GM23338 (cell line): Measurements from ENCODE around the gene WDSUB1. TPM values are rescaled to one million over a fixed set of nuclear protein-coding genes. Genes with fewer than 3 reads are reported as not detected.

Source experiments
- ATAC-seq: fragments of 200-7000 bp; cut with Tn5 transposase; 3 replicates; pipeline ENCODE4 v1.9.1; 2020
- DNase-seq: peaks from one replicate; pipeline ENCODE4 v3.0.0-alpha.2; 2015; ENCODE audit warnings: low spot score
- H2AFZ ChIP-seq: fragments of 200-600 bp; sonication (generic); 2 replicates; pipeline ENCODE4 v1.8.0; 2016; ENCODE audit warnings: antibody characterized with exemption, mild to moderate bottlenecking, moderate library complexity
- H3F3A ChIP-seq: fragments of 200-600 bp; sonication (generic); replicated peaks from 2 replicates; pipeline ENCODE4 v1.8.0; 2017; ENCODE audit warnings: antibody characterized with exemption, mixed run types, low read depth
- H3K27ac ChIP-seq: fragments of 200-600 bp; sonication (generic); 2 replicates; pipeline ENCODE4 v1.6.1; 2016; ENCODE audit warnings: low read depth
- H3K27me3 ChIP-seq: fragments of 200-600 bp; sonication (generic); 2 replicates; pipeline ENCODE4 v1.8.0; 2016; ENCODE audit warnings: mild to moderate bottlenecking, mixed run types, moderate library complexity; ENCODE audit not compliant: insufficient read depth
- H3K36me3 ChIP-seq: fragments of 200-600 bp; sonication (generic); 2 replicates; pipeline ENCODE4 v1.8.0; 2016; ENCODE audit warnings: mild to moderate bottlenecking; ENCODE audit not compliant: insufficient read depth
- H3K4me1 ChIP-seq: fragments of 200-600 bp; sonication (generic); 2 replicates; pipeline ENCODE4 v1.8.0; 2016; ENCODE audit warnings: mild to moderate bottlenecking, moderate library complexity; ENCODE audit not compliant: insufficient read depth
- H3K4me2 ChIP-seq: fragments of 200-600 bp; sonication (generic); 2 replicates; pipeline ENCODE4 v1.7.1; 2017; ENCODE audit warnings: mixed run types
- H3K4me3 ChIP-seq: fragments of 200-600 bp; sonication (generic); 2 replicates; pipeline ENCODE4 v1.6.1; 2016; ENCODE audit warnings: mixed run types
- H3K79me2 ChIP-seq: fragments of 200-600 bp; sonication (generic); replicated peaks from 2 replicates; pipeline ENCODE4 v1.8.0; 2017; ENCODE audit warnings: mild to moderate bottlenecking; ENCODE audit not compliant: insufficient read depth
- H3K9me2 ChIP-seq: fragments of 200-600 bp; sonication (generic); 2 replicates; pipeline ENCODE4 v1.8.0; 2017; ENCODE audit not compliant: insufficient read depth
- H4K20me1 ChIP-seq: fragments of 200-600 bp; sonication (generic); replicated peaks from 2 replicates; pipeline ENCODE4 v1.8.0; 2017; ENCODE audit warnings: mild to moderate bottlenecking; ENCODE audit not compliant: insufficient read depth
- H3K27ac Mint-ChIP-seq: 2 replicates; pipeline ENCODE4 v1.8.0; 2020; ENCODE audit warnings: inconsistent platforms, mild to moderate bottlenecking, moderate library complexity, mixed read lengths
- H3K27me3 Mint-ChIP-seq: 3 replicates; pipeline ENCODE4 v1.8.0; 2022; ENCODE audit warnings: low read depth, mild to moderate bottlenecking, moderate library complexity, mixed read lengths, inconsistent platforms; ENCODE audit not compliant: insufficient read depth, poor library complexity
- H3K36me3 Mint-ChIP-seq: 3 replicates; pipeline ENCODE4 v1.8.0; 2021; ENCODE audit warnings: low read depth, mild to moderate bottlenecking, inconsistent platforms, moderate library complexity, mixed read lengths
- H3K4me1 Mint-ChIP-seq: 3 replicates; pipeline ENCODE4 v1.8.0; 2020; ENCODE audit warnings: mild to moderate bottlenecking, inconsistent platforms, mixed read lengths
- H3K4me3 Mint-ChIP-seq: 3 replicates; pipeline ENCODE4 v1.8.0; 2021; ENCODE audit warnings: moderate library complexity, mild to moderate bottlenecking, inconsistent platforms, mixed read lengths
- H3K9me3 Mint-ChIP-seq: 3 replicates; pipeline ENCODE4 v1.8.0; 2020; ENCODE audit warnings: moderate library complexity, mild to moderate bottlenecking, inconsistent platforms, mixed read lengths
- CREB1 ChIP-seq: fragments of 250-450 bp; sonication (Bioruptor Pico); IDR thresholded peaks from 2 replicates; pipeline ENCODE4 v1.5.0; 2020; ENCODE audit warnings: low read depth, mild to moderate bottlenecking, moderate library complexity
- EZH2 ChIP-seq: fragments of 200-600 bp; sonication (generic); IDR thresholded peaks from one replicate; pipeline ENCODE4 v1.8.0; 2017; ENCODE audit warnings: antibody characterized with exemption, mild to moderate bottlenecking, low read depth; ENCODE audit not compliant: unreplicated experiment
- EZH2phosphoT487 ChIP-seq: fragments of 200-600 bp; sonication (generic); IDR thresholded peaks from one replicate; pipeline ENCODE4 v1.8.1; 2018; ENCODE audit warnings: antibody characterized with exemption; ENCODE audit not compliant: unreplicated experiment
- JUNB ChIP-seq: IDR thresholded peaks from one replicate; pipeline ENCODE4 v1.6.1; 2016; ENCODE audit warnings: antibody characterized with exemption; ENCODE audit not compliant: unreplicated experiment
- NANOG ChIP-seq: IDR thresholded peaks from 2 replicates; pipeline ENCODE4 v1.6.1; 2016; ENCODE audit warnings: antibody characterized with exemption, borderline replicate concordance
- POLR2AphosphoS5 ChIP-seq: IDR thresholded peaks from 2 replicates; pipeline ENCODE4 v1.6.1; 2016; ENCODE audit warnings: antibody characterized with exemption, low read depth
- STAT1 ChIP-seq: IDR thresholded peaks from one replicate; pipeline ENCODE4 v1.6.1; 2016; ENCODE audit warnings: antibody characterized with exemption; ENCODE audit not compliant: unreplicated experiment
- ZNF114 ChIP-seq: fragments of 250-450 bp; sonication (Bioruptor Pico); IDR thresholded peaks from 2 replicates; pipeline ENCODE4 v1.5.0; 2020; ENCODE audit warnings: mild to moderate bottlenecking, moderate library complexity
- ZNF331 ChIP-seq: fragments of 250-450 bp; sonication (Bioruptor Pico); IDR thresholded peaks from 2 replicates; pipeline ENCODE4 v1.5.0; 2020; ENCODE audit warnings: low read depth, mild to moderate bottlenecking, moderate library complexity
- polyA plus RNA-seq: library from polyadenylated mRNA; unstranded; fragments of >200 nt; fragmentation: Nextera tagmentation; extraction: Ambion mirVana; gene quantifications from 2 replicates; pipeline ENCODE4 v1.2.1, GENCODE V29; 2016
- total RNA-seq: library from RNA; depleted of rRNA; stranded (reverse); fragments of >200 nt; shearing (Covaris generic); gene quantifications from 2 replicates; pipeline ENCODE4 v1.2.3, GENCODE V29; 2014
- TF ChIP-seq, protein P1 (sequence below): IDR thresholded peaks from 2 replicates; pipeline ENCODE4 v1.6.1; 2016; ENCODE audit warnings: antibody characterized with exemption
- TF ChIP-seq, protein P2 (sequence below): IDR thresholded peaks from one replicate; pipeline ENCODE4 v1.6.1; 2018; ENCODE audit warnings: antibody characterized with exemption; ENCODE audit not compliant: unreplicated experiment
- TF ChIP-seq, protein P3 (sequence below), 2 experiments: fragments of 200-600 bp in 1 of 2; sonication (generic) in 1 of 2; conservative IDR thresholded peaks; 2 replicates each; pipeline versions ENCODE4 v1.5.1 to v1.6.1; 2016 to 2017; ENCODE audit warnings: antibody characterized with exemption in 2 of 2, low read depth in 2 of 2, mild to moderate bottlenecking in 2 of 2, moderate library complexity in 1 of 2

Gene WDSUB1
- total and polyA plus RNA-seq, 2 experiments from 2014 or later, result 9.9 to 12.2 TPM

DNA sequence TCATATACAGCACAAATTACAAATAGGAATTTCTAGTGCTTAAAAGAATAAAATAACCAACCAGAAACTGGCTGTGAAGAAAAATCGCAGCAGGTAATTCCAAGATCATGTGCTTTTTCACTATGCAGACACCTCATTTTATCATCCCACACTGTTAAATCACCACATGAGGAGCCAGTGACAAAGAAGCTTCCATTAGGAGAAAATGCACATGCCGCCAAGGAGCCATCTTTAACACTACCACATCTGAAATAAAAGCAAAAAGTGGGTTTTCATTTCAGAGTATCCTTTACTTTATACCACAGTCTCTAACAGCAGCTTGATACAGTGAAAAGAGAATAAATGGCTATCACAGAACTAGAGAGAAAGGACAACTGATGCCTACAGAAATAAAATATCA is 6.8 kb downstream of the WDSUB1 start (continued):
- TF ChIP-seq, protein P1, sequence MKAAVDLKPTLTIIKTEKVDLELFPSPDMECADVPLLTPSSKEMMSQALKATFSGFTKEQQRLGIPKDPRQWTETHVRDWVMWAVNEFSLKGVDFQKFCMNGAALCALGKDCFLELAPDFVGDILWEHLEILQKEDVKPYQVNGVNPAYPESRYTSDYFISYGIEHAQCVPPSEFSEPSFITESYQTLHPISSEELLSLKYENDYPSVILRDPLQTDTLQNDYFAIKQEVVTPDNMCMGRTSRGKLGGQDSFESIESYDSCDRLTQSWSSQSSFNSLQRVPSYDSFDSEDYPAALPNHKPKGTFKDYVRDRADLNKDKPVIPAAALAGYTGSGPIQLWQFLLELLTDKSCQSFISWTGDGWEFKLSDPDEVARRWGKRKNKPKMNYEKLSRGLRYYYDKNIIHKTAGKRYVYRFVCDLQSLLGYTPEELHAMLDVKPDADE, result no peak
- TF ChIP-seq STAT1, result no peak
- TF ChIP-seq NANOG, result no peak
- no peak for TF ChIP-seq JUNB
- TF ChIP-seq ZNF114, result no peak
- TF ChIP-seq POLR2AphosphoS5, result no peak
- TF ChIP-seq CREB1 (CRISPR knock-in tag), result no peak
- TF ChIP-seq, protein P2, sequence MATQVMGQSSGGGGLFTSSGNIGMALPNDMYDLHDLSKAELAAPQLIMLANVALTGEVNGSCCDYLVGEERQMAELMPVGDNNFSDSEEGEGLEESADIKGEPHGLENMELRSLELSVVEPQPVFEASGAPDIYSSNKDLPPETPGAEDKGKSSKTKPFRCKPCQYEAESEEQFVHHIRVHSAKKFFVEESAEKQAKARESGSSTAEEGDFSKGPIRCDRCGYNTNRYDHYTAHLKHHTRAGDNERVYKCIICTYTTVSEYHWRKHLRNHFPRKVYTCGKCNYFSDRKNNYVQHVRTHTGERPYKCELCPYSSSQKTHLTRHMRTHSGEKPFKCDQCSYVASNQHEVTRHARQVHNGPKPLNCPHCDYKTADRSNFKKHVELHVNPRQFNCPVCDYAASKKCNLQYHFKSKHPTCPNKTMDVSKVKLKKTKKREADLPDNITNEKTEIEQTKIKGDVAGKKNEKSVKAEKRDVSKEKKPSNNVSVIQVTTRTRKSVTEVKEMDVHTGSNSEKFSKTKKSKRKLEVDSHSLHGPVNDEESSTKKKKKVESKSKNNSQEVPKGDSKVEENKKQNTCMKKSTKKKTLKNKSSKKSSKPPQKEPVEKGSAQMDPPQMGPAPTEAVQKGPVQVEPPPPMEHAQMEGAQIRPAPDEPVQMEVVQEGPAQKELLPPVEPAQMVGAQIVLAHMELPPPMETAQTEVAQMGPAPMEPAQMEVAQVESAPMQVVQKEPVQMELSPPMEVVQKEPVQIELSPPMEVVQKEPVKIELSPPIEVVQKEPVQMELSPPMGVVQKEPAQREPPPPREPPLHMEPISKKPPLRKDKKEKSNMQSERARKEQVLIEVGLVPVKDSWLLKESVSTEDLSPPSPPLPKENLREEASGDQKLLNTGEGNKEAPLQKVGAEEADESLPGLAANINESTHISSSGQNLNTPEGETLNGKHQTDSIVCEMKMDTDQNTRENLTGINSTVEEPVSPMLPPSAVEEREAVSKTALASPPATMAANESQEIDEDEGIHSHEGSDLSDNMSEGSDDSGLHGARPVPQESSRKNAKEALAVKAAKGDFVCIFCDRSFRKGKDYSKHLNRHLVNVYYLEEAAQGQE, result no peak

DNA sequence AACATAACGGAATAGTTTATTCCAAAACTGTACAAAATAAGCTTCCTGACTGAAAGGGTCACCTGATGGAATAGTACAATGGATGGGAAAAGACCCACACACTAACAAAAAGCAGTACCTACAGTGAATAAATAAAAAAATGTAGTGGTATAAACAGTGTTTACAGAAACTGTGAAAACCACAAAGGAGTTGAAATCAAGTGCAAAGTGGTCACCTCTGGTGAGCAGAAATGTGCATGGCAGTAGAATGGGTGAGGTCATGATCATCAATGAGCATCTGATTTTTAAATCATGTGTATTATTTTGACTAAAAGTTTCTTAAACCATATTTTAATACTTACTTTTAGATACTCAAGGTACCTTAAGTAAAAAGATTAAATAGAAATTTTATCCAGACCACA is 11.4 kb downstream of the WDSUB1 start:
- no peak overlapping the region for H3K4me3 Mint-ChIP-seq
- H3K36me3 Mint-ChIP-seq, result peaks cover 8% of the 10 kb centered on the region; the same call in 2 of the 3 replicates
- peaks cover 4% of the 10 kb centered on the region; the same call in 2 of the 3 replicates for H3K4me1 Mint-ChIP-seq
- Histone ChIP-seq H3F3A (no peaks in the 10 kb centered on the region), H3K79me2 (no peaks in the 10 kb centered on the region), H3K36me3 (peaks cover 4% of the 10 kb centered on the region; the same call in 1 of the 2 replicates), H2AFZ (no peak overlapping the region), H3K4me3 (no peak overlapping the region), H3K9me2 (no peaks in the 10 kb centered on the region), H3K4me2 (no peak overlapping the region), H3K27me3 (no peaks in the 10 kb centered on the region), H4K20me1 (no peaks in the 10 kb centered on the region), H3K4me1 (no peaks in the 10 kb centered on the region), H3K27ac (no peak overlapping the region)
- no peak overlapping the region for H3K27ac Mint-ChIP-seq
- peaks cover 2% of the 10 kb centered on the region for H3K27me3 Mint-ChIP-seq
- DNase-seq (no peak), ATAC-seq (no peak)
- H3K9me3 Mint-ChIP-seq, result no peaks in the 10 kb centered on the region
- TF ChIP-seq NANOG (no peak), CREB1 (CRISPR knock-in tag) (no peak), STAT1 (no peak), EZH2phosphoT487 (no peak), POLR2AphosphoS5 (no peak), ZNF114 (no peak), ZNF331 (no peak), EZH2 (no peak)
- TF ChIP-seq, protein P1, result no peak
- TF ChIP-seq, protein P2, result no peak
- TF ChIP-seq, protein P3, sequence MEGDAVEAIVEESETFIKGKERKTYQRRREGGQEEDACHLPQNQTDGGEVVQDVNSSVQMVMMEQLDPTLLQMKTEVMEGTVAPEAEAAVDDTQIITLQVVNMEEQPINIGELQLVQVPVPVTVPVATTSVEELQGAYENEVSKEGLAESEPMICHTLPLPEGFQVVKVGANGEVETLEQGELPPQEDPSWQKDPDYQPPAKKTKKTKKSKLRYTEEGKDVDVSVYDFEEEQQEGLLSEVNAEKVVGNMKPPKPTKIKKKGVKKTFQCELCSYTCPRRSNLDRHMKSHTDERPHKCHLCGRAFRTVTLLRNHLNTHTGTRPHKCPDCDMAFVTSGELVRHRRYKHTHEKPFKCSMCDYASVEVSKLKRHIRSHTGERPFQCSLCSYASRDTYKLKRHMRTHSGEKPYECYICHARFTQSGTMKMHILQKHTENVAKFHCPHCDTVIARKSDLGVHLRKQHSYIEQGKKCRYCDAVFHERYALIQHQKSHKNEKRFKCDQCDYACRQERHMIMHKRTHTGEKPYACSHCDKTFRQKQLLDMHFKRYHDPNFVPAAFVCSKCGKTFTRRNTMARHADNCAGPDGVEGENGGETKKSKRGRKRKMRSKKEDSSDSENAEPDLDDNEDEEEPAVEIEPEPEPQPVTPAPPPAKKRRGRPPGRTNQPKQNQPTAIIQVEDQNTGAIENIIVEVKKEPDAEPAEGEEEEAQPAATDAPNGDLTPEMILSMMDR (conservative IDR thresholded peaks at IDR 0.05; ENCODE audit: low read depth in 2 of 2), result no peak
